HG02981 (cell line): ENCODE data around the gene SBF1.
"Not testable (repeated sequence)": the region's sequence is repeated elsewhere in the genome, so short reads cannot be mapped to it uniquely, and the experiment has no call there.

Experiments
- ATAC-seq: cut with Tn5 transposase; IDR thresholded peaks from one replicate; pipeline ENCODE4 v1.9.1; 2021; ENCODE audit warnings: mild to moderate bottlenecking, moderate library complexity; ENCODE audit not compliant: unreplicated experiment

SBF1 gene

GRCh38 chr22:50406416-50407170, 68.2 kb downstream of the SBF1 start:
- ATAC-seq, result no peak

GRCh38 chr22:50403701-50404101, 71.1 kb downstream of the SBF1 start:
- no peak for ATAC-seq

GRCh38 chr22:50401907-50402306, 72.9 kb downstream of the SBF1 start:
- ATAC-seq, result no peak

GRCh38 chr22:50400931-50401330, 73.9 kb downstream of the SBF1 start:
- no peak for ATAC-seq

GRCh38 chr22:50400406-50400805, 74.4 kb downstream of the SBF1 start:
- no peak for ATAC-seq

- ATAC-seq, result no peak
Measured at GRCh38 chr22:50399751-50400331, 75.0 kb downstream of the SBF1 start.

- ATAC-seq, result no peak
Measured at GRCh38 chr22:50398831-50399648, 75.8 kb downstream of the SBF1 start.

GRCh38 chr22:50397371-50398060, 77.3 kb downstream of the SBF1 start:
- ATAC-seq, result not testable (repeated sequence)

- no peak for ATAC-seq
Measured at GRCh38 chr22:50396751-50397370, 78.0 kb downstream of the SBF1 start.
